HG03575 (cell line): ENCODE measurements around the gene NT5C1A.

Experiments
- ATAC-seq: cut with Tn5 transposase; IDR thresholded peaks from one replicate; pipeline ENCODE4 v1.9.1; 2021; ENCODE audit not compliant: unreplicated experiment, insufficient number of reproducible peaks, low FRiP score; ENCODE audit errors: extremely low read depth

The NT5C1A gene

GRCh38 chr1:39690794-39691382 is 19.0 kb upstream of the NT5C1A start:
- ATAC-seq: no peak

- no peak for ATAC-seq
These were observed 18.3 kb upstream of the NT5C1A start for GRCh38 chr1:39690225-39690624.

- ATAC-seq: no peak
These were observed 17.7 kb upstream of the NT5C1A start for GRCh38 chr1:39689635-39690034.

GRCh38 chr1:39689214-39689613 is 17.3 kb upstream of the NT5C1A start:
- no peak for ATAC-seq

- no peak for ATAC-seq
These were observed 16.8 kb upstream of the NT5C1A start for GRCh38 chr1:39688706-39689105.

- no peak for ATAC-seq
These were observed 15.3 kb upstream of the NT5C1A start for GRCh38 chr1:39687243-39687642.

- no peak for ATAC-seq
These were observed 13.2 kb upstream of the NT5C1A start for GRCh38 chr1:39685071-39685470.

- ATAC-seq: no peak
These were observed 12.4 kb upstream of the NT5C1A start for GRCh38 chr1:39684313-39684664.

- ATAC-seq: no peak
These were observed 11.8 kb upstream of the NT5C1A start for GRCh38 chr1:39683591-39684312.

- no peak for ATAC-seq
These were observed 10.1 kb upstream of the NT5C1A start for GRCh38 chr1:39681999-39682398.

- ATAC-seq: no peak
These were observed 9.4 kb upstream of the NT5C1A start for GRCh38 chr1:39681294-39681693.

- no peak for ATAC-seq
These were observed 8.8 kb upstream of the NT5C1A start for GRCh38 chr1:39680751-39681150.

- ATAC-seq: no peak
These were observed 7.9 kb upstream of the NT5C1A start for GRCh38 chr1:39679821-39680220.

GRCh38 chr1:39678889-39679288 is 7.0 kb upstream of the NT5C1A start:
- no peak for ATAC-seq

- no peak for ATAC-seq
These were observed 5.7 kb upstream of the NT5C1A start for GRCh38 chr1:39677645-39678044.

- no peak for ATAC-seq
These were observed 5.1 kb upstream of the NT5C1A start for GRCh38 chr1:39676948-39677548.

- no peak for ATAC-seq
These were observed 3.3 kb upstream of the NT5C1A start for GRCh38 chr1:39675220-39675619.

GRCh38 chr1:39673215-39673614 is 1.3 kb upstream of the NT5C1A start:
- no peak for ATAC-seq

GRCh38 chr1:39672551-39672947 is 642 bp upstream of the NT5C1A start:
- no peak for ATAC-seq

- ATAC-seq: no peak
These were observed 494 bp downstream of the NT5C1A start for GRCh38 chr1:39671433-39671792.

GRCh38 chr1:39670689-39671088 is 1.2 kb downstream of the NT5C1A start:
- ATAC-seq: no peak
